Eye (tissue), 1 donor: ENCODE measurements around the gene ALOXE3.

Experiments
- DNase-seq: peaks from one replicate; pipeline ENCODE4 v3.0.0-alpha.2; 2015

ALOXE3 gene

DNA sequence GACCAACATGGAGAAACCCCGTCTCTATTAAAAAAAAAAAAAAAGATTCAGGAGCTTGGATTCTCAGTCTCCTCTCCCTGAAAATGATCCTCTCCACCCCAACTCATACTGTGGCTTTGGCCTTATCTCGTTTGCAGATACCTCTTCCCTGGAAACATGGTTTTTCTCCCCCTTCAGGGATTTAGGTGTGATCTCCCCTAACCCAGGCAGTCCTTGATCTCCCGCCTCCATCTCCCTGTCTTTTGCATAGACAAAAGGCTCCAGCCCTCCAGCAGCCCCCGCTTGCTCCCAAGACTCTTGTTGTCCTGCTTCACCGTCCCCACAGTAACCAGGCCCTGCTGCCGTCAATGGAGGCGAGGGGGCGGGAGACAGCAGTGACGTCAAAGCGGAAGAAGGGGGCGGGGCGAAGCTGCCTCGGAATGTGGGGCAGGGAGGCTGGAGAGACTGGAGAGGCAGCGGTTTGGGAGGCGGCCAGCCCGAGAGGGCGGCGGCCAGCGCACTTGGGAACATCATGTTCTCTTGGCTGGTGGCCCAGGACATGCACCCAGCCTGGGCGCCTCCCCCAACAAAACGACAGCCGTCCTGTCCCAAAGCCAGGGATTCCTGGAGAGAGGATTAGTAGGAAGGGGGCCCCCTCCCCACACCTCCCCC is 35.8 kb upstream of the ALOXE3 start:
- peak; percentile 98 for DNase-seq

DNA sequence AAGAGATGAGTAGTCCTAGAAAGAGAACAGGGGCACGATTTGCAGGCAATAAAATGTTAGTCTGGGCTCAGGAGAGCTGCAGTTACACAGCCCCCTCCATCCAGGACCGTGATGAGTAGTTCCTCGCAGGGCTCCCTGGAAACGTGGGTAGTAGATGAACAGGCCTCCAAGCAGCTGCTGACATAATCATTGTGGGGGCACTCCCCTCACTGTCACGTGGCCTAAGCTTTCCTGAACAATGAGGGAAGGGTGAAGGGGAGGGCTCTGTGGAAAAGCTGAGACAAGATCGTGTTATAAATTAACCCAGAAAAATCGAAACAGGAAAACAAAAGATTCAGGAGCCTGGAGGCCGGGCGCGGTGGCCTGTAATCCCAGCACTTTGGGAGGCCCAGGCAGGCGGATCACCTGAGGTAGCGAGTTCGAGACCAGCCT is 35.2 kb upstream of the ALOXE3 start:
- peak; percentile 83 for DNase-seq

DNA sequence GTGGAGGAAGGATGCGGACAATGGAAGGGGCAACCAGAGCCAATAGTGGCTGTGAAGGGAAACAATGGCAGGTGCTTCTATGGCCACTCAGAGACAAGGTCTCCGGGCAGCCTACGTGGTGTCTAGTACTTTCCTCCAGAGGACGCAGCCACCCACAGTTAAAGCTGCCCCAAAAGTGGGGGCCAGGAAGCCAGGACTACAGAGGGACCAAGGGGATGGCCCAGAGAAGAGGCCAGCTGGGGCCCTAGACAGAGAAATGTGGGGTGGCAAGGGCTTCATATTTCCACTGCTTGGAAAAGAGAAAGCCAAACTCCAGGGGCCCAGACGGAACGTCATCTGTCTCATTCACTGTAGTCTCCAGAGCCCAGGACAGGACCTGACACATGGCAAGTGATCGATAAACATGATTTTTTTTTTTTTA is 34.7 kb upstream of the ALOXE3 start:
- DNase-seq = peak; percentile 48

DNA sequence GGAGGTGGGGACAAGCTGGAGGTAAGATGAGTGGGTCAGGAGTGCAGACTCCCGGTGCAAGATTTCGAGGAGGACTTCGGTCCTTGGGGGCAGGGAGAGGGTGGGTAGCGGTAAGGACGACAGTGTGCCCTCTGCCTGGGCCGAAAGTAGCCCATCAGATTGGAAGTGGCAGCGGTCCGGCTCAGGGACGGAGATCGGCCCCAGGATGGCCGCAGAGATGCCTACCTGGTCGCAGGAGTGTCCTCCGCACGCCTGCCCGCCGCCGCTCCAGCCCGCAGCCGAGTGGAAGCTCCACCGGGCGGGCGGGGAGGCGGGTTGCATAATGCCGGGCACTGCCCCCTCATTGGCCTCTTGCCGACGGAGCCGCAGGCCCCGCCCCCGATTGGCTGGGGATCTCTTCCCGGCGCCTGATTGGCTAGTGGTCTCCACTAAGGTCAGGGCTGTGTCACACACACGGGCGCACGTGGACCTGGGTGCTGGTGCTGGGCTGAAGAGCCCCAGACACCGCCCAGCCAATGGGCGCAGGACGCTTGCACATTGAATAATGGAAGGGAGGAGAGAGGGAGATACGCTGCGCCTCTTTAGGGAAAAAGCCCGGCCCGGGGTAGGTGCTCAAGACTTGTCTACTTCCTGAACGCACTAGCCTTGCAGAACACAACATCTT is 33.9 kb upstream of the ALOXE3 start, which contains the start of gene PER1:
TSS of gene PER1 (minus strand) at position 293 of the 664 bp plus-strand sequence. CDS start 1,698 bp downstream, outside the sequence.
- DNase-seq = peak; percentile 98

DNA sequence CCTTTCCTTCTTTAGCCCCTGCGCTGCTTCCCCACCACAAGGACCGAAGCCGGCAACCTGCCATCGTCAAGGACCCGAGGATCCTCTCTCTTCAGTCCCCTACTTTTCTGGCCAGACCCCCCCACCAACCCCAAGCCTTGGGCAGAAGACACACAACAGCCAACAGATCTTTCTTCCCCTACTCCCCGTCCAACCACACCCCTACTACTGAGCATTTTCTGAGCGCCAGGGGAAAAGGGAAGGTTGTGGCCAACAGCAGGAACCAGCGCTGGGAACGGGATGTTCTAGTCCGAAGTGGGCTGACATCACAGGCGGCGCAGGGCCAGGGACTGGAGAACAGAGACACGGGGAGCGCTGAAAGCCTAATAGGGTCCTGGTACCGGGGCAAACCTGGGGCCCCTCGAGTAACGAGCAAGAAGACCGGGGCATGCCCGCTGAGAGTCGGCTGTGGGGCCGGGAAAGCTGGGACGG is 33.4 kb upstream of the ALOXE3 start:
- peak; percentile 86 for DNase-seq

DNA sequence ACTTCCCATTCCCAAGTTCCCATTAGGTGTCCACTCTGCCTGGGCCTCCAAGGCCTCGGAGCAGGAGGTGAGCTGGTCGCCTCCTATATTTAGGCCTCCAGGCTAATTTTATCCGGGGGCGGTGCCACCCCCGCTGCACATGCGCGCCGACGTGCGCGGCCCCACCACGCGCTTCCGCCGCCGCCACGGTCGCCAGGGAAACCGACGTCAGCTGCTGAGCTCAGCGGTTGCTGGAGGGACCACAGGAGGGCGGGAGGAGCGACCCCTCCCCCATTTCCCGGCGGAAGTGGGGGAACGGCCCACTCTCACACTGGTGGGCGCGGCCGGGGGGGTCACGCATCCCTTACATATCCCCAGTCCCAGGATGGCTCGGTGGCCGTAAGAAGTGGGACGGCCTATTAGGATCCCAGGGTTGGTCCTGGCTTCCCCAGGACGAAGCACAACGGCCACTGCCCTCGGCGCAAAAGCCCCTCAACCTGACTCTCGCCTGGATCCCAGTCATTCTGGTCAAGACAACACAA is 32.9 kb upstream of the ALOXE3 start:
- peak; percentile 95 for DNase-seq

DNA sequence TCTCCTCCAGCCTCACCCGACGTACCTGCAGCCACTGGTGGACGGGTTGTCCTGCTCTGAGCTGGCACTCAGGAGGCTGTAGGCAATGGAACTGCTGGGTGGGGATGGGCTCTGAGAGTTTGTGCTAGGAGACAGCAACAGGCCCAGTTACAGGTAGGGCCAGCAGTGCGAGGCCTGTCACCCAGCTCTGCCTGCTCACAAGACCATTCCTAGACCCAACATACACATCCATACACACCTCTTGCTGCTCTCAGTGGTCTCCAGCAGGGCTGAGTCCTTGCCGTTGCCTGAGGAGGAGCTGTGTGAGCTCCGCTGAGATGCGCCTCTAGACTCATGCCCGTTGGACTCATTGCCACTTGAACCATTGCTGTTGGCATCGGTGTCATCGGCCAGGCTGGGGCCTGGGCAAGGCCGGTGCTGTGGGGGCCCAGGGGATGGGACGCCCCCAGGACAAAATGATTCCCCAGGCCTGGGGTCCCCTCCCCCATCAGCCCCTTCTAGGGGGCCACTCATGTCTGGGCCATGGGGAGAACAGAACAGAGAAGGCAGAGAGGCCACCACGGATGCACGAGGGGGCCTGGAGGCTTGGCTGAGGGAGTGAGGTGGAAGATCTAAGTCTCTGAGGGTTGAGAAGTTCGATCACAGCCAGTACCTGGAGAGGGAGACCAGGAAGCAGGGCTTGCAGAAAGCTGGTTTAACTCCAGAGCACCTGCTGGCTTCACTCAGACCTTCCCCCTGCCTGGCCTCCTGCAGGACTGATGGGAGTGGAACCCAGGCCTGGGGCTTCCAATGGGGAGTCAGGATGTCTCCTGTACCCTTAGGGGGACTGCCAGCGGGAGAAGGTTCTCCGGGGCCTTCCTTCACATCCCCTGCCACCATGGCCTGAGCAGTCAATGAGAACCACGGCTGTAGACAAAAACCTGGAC is 32.1 kb upstream of the ALOXE3 start:
- no peak for DNase-seq

DNA sequence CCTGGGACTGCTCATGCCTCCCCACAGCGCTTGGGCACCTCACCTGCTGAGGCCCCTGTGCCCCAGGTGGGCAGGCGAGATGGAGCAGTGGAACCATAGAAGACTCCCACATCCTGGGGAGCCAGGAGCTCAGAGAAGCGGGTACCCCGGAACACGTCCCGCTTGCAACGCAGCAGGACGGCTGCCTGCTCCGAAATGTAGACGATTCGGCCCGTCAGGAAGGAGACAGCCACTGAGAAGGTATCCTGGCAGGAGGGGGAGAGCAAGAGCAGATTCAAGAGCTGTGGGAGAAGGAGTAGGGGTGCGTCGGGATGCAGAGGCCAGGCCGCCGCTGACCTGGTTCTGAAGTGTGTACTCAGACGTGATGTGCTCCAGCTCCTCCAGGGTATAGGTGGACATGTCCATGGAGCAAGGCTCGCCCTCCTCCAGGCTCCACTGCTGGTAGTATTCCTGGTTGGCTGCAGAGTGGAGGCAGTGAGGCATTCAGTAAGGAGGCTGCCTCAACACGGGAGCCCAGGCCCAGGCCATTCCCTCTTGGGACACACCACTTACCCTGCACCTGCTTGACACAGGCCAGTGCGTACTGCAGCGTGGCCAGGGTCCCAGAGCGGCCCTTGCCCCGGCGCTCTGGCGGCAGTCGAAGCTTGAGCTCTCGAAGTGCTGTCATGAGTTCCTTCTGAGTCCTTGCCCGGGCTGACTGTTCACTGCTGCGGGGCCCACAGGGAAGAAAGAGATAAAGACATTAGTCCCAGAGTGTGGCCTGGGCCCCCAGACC is 31.3 kb upstream of the ALOXE3 start:
- DNase-seq = no peak

DNA sequence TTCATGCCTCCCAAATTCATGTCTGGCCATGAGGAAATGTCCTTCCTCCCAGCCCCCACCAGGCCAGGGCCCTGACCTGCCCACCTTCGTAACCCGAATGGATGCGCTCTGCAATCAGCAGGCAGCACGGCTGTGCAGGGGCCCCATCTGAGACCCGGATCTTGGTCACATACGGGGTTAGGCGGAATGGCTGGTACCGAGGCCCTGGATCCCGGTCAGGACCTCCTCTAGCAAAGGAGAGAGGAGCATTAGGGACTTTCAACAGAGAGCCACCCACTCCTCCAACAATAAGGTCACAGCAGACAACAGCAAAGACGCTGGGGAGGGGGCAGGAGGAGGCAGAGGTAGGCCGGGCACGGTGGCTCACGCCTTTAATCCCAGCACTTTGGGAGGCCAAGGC is 30.2 kb upstream of the ALOXE3 start:
- no peak for DNase-seq

DNA sequence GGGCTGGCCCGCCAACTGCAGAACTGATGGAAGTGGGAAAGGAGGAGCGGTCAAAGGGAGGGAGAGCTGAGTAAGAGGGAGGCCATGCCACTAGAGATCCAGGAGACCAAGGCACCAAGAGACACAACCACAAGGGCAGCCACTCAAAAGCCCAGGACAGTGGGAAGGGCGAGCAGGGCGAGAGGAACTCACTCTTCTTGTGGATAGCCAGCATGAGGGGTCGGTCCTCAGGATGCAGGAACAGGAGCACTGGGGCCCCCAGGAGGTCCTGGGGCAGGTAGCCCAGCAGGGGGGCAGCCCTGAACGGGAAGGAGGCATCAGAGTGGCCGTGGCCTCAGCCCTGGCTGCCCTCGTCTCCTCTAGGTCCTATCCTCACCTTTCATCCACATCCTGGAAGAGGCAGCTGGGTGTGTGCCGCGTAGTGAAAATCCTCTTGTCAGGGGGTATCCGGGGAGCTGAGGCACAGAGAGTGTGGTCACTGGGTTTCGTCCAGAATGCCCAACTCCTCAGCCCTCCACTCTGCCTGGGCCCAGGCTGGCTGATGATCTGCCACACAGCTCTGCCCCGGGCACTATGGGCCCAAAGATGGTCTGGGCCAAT is 29.6 kb upstream of the ALOXE3 start:
- DNase-seq = no peak

DNA sequence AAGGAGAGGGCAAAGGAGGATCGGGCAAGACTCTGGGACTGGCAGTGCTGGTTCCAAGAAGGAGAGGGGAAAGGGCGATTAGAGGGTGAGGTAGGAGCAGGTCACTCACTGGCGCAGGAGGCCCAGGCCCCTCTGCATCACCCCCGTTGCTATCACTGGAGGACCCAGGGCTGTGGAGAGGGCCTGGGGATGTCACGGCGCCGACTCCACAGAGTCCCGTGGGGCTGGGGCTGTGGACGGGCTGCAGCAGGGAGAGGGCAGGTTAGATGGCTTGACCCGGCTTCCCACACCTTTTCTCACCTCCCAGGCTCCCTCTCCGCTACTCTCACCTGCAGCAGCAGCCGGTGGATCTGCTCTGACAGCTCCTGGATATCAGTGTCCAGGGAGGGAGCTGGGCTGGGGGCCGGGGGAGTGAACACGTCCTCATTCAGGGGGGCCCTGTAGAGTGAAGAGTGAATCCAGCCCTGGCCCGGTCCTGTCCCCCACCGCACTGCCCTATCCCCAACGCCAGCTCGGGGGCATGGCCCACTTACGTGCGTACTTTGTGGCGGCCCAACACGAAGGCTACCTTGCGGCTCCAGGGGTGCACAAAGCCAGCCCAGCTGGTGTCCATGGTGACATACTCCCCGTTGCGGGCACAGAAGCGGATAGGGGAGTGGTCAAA is 29.0 kb upstream of the ALOXE3 start:
- DNase-seq = no peak

DNA sequence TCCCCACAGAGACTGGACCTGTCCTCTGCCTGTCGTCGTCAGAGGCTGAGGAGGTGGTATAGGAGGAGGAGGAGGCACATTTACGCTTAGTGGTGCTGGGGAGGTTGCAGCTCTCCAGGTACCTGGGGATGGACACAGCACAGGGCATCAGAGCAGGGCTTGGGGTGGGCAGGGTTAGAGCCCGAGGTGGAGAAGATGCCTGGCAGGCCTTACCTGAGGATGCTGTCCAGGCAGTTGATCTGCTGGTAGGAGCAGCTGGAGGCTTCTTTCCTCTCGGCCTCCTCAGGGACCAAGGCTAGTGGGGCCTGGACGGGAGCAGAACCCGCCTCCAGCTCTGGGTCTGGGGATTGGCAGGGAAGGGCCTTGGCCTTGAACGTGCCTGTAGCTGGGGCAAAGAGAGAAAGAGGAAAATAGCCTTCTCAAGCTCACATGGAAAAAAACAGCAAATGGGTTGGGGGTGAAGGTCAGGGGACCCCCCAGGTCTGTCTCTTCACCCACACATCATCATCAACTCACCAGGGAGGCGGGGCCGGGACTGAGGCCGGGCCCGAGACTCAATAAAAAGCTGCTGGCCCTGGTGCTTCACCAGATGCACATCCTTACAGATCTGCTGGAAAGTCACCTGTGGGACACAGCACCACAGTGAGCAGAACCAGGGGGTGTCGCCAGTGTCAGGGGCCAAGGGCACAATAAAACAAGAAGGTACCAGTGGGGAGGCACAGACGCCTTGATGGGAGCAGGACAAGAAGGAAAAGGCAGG is 28.2 kb upstream of the ALOXE3 start:
- DNase-seq = no peak

DNA sequence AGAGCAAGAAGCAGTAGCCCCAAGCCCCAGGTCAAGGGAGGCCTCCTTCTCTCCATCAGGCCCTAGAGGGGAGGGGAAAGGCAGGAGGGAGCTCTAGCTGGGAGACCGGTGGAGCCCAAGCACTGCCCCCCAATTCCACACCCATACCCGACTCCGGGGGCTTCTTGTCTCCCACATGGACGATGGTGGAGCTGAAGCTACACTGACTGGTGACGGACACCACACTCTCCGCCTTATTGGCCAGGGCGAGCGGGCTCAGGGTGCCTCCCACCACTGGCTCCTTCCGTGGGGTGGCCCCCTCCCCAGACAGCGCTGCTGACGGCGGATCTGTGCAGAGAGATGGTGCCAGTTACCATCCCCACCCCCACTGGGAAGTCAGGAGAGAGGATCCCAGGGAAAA is 27.5 kb upstream of the ALOXE3 start:
- DNase-seq = no peak

DNA sequence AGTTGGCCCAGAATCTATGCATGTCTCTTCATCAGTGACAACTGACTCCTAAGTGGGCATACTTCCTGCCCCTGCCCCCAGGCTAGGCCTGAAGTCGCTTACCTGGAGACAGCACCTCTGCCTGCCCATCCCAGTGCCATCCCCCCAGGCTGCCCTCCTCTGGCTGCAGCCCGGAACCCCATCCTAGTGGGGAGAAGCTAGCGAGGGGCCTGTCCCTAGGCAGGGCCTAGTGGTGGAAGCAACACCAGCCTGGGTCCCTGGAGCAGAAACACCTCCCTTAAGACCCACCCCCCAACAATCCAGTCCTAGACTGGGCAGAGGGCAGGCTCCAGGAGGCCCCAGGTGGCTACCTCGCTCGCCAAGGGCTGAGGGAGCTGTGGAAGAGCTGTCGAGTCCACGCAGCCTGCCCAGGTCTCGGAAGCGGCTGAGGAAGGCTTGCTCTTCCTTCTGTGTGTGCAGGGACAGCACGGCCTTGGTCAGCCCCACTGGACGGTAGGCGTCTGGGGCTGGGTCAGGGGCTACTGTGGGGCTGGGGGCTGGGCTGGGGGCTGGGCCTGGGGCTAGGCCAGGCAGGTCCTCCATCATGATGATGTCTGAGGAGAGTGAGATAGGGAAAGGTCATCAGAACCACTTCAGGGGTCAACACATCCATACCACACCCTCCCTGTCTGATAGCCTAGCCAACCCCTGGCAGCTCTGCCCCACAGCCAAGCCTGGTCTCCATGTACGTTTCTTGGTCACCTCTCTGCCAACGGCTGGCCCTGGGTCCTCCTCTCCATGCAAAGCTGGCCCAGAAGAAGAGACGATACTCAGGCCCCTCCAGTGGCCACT is 26.3 kb upstream of the ALOXE3 start:
- DNase-seq = no peak

DNA sequence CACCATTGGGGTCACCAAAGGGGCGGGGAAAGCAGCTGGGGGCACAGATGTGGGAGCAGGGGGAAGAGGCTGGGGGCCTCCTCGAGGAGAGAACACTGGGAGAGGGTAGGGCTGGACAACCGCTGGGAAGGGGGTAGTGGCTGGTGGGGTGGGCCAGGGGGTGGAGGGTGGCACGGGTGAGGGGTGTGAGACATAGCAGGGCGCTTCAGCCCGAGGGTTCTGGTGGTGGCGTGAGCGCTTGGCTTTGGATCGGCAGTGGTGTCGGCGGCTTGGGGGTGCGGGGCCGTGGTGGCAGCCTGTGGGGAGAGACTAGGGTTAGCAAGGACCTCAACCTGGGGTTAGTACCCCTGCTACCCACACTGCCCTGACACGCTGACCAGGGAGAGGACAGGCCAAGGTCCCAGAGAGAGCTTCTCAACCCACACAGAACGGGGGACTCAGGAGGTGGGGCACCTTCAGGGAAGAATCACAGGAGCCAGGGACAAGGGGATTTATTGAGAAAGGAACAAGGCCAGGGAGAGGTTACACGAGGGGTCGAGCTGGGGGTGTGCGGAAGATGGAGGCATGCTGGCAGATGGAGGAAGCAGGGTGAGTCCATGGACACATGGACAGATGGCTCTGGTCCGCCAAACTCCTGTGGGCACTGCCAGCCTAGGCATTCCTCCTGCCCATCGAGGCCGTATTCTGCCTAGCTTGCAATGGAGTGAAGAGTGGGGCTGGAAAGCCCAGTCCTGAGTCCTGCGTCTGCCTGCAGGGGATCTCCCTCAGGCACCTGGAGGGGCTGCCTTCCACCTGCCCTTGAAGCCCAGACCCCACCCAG is 25.5 kb upstream of the ALOXE3 start:
- no peak for DNase-seq

DNA sequence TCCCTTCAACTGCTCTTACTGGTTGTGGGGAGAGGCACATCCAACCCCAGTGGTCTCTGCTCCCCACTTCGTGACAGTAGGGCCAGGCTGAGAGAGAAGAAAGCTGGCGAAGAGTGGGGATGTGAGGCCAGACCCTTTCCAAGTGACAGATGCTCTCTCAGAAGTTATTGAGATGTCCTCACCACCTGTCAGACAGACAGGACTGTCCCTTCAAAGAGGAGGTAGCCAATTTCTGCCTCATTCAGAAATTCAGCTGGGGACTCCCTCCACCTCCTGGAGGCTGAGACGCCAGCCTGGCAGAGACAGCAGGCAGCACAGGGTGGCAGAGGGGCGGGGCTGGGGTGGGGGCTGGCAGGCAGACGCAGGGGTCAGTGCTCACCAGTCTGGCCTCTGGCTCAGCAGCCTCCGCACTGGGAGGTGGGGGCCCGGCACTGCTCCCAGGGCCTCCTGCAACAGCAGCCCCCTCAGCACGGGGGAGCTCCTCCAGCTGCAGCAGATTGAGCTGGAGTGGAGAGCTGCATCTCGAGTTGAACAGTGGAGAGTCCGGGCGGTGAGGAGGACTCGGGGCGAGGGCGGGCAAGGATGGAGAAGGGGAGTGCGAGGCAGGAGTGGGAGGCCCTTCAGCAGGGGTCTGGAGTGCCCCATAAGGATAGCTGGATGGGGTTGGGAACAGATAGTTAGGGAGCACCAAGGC is 24.7 kb upstream of the ALOXE3 start:
- no peak for DNase-seq

DNA sequence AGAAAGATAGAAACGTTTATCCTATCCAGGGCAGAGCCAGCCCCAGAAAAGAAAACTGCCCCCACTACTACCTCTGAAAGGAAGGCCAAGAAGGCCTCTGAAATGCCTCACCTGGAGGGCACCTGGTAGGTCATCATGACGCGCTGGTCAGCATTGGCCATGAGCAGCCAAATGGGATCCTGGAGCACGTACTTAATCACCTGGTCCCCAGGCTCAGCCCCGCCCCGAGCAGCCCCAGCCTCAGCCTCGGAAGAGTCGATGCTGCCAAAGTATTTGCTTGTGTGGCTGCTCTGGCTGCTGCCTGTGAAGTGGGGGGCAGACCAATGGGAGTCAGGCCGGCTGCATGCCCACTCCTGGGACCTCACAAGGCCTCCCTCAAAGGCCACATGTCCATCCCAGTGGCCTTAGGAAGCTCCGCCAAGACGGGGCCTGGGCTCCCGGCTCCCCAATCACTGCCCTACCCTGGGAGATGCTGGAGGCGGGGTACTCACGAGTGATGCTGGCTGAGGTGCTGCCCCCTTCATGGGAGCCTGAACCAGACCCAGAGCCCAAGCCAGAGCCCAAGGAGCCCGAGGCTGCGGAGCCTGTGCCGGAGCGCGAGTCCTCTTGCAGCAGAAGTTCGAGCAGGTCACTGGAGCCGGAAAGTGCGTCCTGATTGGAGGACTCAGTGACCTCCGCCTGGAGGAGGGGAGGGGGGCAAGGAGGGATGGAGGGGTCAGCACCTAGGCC is 24.0 kb upstream of the ALOXE3 start:
- DNase-seq = no peak
